GM12892 (cell line): ENCODE data around the gene ABHD17B.

Experiments used
- POLR2A ChIP-seq: IDR thresholded peaks from 2 replicates; pipeline ENCODE4 v1.6.1; 2011; ENCODE audit warnings: low read depth, low read length, control low read depth
- POLR2AphosphoS5 ChIP-seq: IDR thresholded peaks from 2 replicates; pipeline ENCODE4 v1.6.1; 2011; ENCODE audit warnings: low read depth, low read length, control low read depth

DNA sequence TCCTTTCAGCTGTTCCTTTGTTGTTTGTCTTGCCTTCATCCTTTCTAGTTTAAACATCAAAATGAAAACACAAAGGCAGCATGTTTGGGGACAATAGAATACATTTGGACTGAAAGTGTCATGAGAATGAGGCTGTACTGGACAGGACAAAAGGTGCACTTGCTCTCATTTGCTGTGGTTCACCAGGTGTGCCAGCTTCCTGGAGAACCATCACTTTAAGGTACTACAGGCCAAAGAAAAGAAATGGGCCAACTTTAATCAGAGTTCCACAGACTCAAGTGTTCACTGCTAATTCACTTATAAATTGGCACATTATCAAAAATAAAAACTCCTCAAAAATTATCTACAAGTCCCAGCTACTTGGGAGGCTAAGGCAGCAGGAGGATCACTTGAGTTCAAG lies 53.8 kb downstream of the ABHD17B start:
- TF ChIP-seq POLR2A = no peak
- no peak for TF ChIP-seq POLR2AphosphoS5
